IMR-90 (cell line): ENCODE data around the gene PCDHGB6.

ENCODE experiments used
- POLR2A ChIP-seq: IDR thresholded peaks from 2 replicates; pipeline ENCODE4 v1.6.1; 2012; ENCODE audit warnings: mild to moderate bottlenecking, low read depth, low read length
- TF ChIP-seq, protein P1 (sequence below): conservative IDR thresholded peaks from 2 replicates; pipeline ENCODE4 v1.5.1; 2012; ENCODE audit warnings: mild to moderate bottlenecking, low read depth, low read length, improper control_type of control experiment

DNA sequence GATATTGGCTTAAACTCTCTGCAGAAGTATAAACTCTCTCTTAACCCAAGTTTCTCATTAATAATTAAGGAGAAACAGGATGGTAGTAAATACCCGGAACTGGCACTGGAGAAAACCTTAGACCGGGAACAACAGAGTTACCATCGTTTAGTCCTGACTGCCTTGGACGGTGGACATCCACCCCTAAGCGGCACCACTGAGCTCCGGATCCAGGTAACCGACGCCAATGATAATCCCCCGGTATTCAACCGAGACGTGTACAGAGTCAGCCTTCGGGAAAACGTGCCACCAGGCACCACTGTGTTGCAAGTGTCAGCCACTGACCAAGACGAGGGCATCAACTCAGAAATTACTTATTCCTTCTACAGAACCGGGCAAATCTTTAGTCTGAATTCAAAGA, 9.2 kb upstream of the PCDHGB6 start:
- no peak for TF ChIP-seq POLR2A
- TF ChIP-seq, protein P1, sequence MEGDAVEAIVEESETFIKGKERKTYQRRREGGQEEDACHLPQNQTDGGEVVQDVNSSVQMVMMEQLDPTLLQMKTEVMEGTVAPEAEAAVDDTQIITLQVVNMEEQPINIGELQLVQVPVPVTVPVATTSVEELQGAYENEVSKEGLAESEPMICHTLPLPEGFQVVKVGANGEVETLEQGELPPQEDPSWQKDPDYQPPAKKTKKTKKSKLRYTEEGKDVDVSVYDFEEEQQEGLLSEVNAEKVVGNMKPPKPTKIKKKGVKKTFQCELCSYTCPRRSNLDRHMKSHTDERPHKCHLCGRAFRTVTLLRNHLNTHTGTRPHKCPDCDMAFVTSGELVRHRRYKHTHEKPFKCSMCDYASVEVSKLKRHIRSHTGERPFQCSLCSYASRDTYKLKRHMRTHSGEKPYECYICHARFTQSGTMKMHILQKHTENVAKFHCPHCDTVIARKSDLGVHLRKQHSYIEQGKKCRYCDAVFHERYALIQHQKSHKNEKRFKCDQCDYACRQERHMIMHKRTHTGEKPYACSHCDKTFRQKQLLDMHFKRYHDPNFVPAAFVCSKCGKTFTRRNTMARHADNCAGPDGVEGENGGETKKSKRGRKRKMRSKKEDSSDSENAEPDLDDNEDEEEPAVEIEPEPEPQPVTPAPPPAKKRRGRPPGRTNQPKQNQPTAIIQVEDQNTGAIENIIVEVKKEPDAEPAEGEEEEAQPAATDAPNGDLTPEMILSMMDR: no peak
